GM10266 (cell line): ENCODE measurements around the gene FNIP2.
"Not testable (repeated sequence)": the region's sequence is repeated elsewhere in the genome, so short reads cannot be mapped to it uniquely, and the experiment has no call there.

Source experiments
- DNase-seq: peaks from one replicate; pipeline ENCODE4 v3.0.0; 2012; ENCODE audit errors: extremely low spot score
- TF ChIP-seq, protein P1 (sequence below): IDR thresholded peaks from 2 replicates; pipeline ENCODE4 v1.5.1; 2012; ENCODE audit warnings: mild to moderate bottlenecking, low read depth; ENCODE audit not compliant: control insufficient read depth, insufficient read depth; ENCODE audit errors: missing control alignments

FNIP2 gene

DNA sequence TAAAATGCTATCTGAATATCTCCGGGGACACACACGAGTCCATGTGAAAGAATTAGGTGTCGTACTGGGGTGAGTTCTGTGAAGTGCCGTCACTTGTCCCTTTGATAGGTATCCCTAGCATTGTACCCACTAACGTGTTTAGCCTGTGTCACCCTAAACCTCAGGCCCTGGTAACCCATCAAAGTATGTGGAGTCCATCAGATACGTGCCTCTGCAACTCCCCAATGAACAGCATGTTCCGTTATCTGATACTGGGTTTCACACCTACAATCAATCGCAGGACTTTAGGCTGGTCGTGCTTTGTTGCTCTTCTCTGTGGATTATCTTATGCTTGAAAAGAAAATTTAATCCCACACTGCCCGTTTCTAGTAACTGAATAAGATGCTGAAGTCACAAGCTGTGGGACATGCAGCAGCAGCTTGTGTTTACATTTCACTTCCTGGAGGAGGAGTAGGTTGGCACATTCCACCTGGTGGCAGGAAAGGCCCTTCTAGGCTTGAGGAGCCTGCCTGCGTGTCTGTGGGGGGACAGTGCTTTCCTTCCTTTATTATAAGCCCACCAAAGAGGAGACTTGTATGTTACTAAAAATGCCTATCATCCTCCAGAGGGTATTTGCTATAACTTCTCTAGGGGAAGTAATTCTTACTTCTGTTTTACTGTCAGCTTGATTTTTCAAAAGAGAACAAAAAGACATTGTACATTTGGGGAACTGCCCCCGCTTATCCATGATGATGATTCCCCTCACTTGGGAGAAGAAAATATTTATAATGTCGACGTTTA lies 127.2 kb downstream of the FNIP2 start:
- TF ChIP-seq, protein P1, sequence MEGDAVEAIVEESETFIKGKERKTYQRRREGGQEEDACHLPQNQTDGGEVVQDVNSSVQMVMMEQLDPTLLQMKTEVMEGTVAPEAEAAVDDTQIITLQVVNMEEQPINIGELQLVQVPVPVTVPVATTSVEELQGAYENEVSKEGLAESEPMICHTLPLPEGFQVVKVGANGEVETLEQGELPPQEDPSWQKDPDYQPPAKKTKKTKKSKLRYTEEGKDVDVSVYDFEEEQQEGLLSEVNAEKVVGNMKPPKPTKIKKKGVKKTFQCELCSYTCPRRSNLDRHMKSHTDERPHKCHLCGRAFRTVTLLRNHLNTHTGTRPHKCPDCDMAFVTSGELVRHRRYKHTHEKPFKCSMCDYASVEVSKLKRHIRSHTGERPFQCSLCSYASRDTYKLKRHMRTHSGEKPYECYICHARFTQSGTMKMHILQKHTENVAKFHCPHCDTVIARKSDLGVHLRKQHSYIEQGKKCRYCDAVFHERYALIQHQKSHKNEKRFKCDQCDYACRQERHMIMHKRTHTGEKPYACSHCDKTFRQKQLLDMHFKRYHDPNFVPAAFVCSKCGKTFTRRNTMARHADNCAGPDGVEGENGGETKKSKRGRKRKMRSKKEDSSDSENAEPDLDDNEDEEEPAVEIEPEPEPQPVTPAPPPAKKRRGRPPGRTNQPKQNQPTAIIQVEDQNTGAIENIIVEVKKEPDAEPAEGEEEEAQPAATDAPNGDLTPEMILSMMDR: peak; percentile 15
- no peak for DNase-seq

DNA sequence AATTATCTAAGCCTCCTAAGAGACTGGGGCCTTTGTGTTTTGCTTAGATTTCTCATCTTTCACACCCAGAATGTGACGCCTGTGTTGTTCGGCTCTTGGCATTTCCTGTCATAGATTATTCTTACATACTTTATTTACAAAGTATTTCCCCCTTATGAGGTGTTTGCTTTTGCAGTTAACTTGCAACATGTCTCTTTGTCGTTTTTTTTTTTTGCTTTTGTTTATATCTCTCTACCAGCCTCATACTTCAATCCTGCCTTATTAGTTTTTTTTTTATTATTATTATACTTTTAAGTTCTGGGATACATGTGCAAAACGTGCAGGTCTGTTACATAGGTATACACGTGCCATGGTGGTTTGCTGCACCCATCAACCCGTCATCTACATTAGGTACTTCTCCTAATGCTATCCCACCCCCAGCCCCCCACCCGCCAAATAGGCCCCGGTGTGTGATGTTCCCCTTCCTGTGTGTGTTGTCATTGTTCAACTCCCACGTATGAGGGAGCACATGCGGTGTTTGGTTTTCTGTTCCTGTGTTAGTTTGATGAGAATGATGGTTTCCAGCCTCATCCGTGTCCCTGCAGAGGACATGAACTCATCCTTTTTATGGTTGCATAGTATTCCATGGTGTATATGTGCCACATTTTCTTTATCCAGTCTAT lies 127.9 kb downstream of the FNIP2 start:
- DNase-seq: not testable (repeated sequence)

DNA sequence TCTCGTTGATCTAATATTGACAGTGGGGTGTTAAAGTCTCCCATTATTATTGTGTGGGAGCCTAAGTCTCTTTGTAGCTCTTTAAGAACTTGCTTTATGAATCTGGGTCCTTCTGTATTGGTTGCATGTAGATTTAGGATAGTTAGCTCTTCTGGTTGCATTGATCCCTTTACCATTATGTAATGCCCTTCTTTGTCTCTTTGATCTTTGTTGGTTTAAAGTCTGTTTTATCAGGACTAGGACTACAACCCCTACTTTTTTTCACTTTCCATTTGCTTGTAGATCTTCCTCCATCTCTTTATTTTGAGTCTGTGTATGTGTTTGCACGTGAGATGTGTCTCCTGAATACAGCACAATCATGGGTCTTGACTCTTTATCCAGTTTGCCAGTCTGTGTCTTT lies 131.6 kb downstream of the FNIP2 start:
- DNase-seq: not testable (repeated sequence)

DNA sequence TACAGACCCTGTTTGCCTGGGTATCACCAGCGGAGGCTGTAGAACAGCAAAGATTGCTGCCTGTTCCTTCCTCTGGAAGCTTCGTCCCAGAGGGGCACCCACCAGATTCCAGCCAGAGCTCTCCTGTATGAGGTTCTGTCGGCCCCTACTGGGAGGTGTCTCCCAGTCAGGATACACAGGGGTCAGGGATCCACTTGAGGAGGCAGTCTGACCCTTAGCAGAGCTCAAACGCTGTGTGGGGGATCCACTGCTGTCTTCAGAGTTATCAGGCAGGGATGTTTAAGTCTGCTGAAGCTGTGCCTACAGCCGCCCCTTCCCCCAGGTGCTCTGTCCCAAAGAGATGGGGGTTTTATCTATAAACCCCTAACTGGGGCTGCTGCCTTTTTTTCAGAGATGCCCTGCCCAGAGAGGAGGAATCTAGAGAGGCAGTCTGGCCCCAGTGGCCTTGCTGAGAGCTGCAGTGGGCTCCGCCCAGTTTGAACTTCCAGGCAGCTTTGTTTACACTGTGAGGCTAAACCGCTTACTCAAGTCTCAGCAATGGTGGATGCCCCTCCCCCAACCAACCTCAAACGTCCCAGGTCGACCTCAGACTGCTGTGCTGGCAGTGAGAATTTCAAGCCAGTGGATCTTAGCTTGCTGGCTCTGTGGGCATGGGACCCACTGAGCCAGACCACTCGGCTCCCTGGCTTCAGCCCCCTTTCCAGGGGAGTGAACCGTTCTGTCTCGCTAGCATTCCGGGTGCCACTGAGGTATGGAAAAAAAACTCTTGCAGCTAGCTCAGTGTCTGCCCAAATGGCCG lies 133.7 kb downstream of the FNIP2 start:
- not testable (repeated sequence) for DNase-seq

DNA sequence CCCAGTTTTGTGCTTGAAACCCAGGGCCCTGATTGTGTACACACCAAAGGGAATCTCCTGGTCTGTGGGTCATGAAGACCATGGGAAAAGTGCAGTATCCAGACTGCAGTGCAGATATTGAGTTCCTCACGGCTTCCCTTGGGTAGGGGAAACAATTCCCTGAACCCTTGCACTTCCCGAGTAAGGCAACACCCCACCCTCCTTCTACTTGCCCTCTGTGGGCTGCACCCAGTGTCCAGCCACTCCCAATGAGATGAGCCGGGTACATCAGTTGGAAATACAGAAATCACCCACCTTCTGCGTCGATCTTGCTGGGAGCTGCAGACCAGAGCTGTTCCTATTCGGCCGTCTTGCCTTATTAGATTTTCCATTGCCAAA lies 134.2 kb downstream of the FNIP2 start:
- TF ChIP-seq, protein P1: no peak
- no peak for DNase-seq

DNA sequence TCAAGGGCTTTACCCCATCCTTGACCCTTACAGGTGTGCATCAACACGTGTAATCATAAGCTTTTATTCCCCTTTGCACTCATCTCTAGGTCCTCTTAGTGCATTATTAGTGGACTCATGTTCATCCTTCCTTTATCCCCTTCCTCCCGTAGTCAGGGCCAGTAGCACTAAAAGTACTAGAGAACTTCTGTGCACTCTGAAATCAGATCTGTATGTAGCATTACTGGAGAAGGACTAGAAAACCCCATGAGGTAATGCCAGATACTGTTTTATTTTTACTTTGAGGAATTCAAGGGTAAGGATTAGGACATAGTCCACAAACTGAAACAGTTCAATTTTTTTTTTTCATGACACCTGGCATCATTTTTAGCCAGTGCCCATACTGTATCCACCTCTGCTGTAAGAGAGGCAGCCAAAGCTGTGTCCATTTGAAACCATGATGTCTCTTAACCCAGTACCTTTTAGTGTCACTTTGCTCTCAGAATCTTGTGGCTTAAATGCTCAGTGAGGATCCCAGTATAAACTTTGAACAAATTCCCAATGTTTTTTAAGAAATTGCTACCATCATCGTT lies 134.7 kb downstream of the FNIP2 start:
- TF ChIP-seq, protein P1: no peak

DNA sequence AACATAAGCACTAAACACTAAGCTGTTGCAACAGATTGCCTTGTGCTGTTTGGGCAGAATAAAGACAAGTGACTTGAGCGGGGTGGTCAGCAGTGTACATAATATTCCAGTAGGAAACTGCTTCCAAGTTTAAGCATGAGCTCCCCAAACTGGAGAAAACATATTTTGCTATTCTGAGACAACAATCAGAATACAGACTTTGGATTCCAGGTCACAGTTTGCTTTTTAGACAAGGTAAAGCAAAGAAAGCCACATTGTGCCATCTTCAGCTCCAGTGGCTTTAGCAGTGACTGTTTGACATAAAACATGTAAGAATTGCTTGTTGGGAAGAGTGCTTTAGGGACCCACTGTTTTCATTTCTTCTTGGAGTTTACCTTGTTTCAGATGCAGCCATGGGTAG lies 136.0 kb downstream of the FNIP2 start:
- no peak for DNase-seq

More for the DNA sequence above, 134.7 kb downstream of the FNIP2 start:
- DNase-seq: no peak

DNA sequence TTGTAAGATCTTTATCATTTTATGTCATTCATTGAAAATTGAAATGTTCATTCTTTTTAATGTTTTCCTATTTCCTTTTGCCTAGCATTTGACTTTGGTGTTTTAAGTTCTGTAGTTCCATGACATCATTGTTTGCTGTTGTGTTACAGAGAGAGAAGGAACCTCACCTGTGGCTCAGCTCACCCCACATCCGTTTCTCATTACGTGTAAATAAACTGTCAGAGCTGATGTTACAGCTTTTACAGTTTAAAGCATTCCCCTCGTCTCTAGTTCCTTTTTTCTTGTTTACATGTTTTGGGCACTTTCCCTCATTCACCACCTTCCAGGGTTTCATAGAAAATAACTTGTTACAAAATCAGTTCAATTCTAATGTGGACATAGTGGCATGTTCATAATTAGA lies 137.2 kb downstream of the FNIP2 start:
- peak; percentile 27 for DNase-seq
- TF ChIP-seq, protein P1: no peak

More for the DNA sequence above, 136.0 kb downstream of the FNIP2 start:
- TF ChIP-seq, protein P1: no peak
